ENCODE data around the gene PRPF19.

PRPF19 gene

DNA sequence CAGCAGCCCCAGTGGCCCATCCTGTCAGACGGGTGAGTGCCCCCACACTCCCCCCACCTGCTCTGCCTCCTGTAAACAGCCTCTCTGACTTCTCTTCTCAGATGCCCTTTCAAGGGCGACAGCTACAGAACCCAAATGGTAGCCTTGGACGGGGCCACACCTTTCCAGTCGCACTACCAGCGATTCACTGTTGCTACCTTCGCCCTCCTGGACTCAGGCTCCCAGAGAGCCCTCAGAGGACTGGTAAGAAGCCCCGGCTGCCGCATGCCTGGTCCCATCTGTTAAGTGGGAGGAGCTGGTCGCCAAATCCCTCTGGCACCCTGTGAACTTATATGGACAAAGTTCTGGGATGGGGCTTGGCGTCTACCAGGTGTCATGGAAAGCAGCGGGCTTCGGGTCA is 32.9 kb downstream of the PRPF19 start:
- DNase-seq (ENCODE audit: low read depth in 2 of 2), result no peak

- no peak for DNase-seq (ENCODE audit: low read depth in 2 of 2)
These were observed 33.3 kb downstream of the PRPF19 start for GRCh38 chr11:60872961-60873524.

DNA sequence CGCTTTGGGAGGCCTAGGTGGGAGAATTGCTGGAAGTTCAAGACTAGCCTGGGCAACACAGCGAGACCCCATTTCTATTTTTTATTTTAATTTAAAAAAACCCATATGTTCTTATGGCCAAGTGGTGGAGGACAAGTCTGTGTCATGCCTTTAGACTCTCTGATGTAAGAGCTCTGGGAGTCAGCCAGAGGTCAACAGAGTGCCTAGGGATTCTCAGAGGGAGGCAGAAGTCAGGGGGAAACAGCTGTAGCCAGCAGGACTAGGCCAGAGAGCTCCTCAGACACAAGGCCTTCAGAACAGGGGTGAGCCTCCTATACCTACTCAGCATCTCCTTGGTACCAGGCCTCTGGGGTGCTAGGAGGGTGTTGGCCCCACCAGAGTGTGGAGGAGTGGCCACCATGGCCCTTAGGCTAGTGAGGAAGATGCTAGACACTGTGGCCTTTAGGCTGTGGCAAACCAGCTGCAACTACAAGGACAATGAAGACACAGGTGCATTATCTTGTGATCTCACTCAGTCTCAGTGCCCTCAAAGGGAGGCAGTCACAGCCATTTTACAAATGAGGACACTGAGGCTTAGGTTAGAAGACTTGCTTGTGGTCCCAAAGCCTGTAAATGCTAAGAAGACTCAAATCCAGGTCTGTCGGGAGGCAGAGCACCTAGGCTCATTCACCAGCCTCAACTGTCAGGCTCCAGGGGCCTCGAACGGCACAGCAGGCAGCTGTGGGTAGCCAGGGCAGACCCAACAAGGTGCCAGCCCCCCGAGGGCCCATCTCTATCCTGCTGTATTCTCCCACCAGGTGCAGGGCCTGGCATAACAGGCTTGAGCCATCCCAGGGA is 34.0 kb downstream of the PRPF19 start:
- no peak for DNase-seq (ENCODE audit: low read depth in 2 of 2)

GRCh38 chr11:60871378-60872061 is 34.9 kb downstream of the PRPF19 start:
- no peak for DNase-seq (ENCODE audit: low read depth in 2 of 2)

- no peak for DNase-seq (ENCODE audit: low read depth in 2 of 2)
These were observed 35.5 kb downstream of the PRPF19 start for GRCh38 chr11:60870733-60871377.

- DNase-seq (ENCODE audit: low read depth in 2 of 2), result no peak
These were observed 36.1 kb downstream of the PRPF19 start for GRCh38 chr11:60870276-60870675.

DNA sequence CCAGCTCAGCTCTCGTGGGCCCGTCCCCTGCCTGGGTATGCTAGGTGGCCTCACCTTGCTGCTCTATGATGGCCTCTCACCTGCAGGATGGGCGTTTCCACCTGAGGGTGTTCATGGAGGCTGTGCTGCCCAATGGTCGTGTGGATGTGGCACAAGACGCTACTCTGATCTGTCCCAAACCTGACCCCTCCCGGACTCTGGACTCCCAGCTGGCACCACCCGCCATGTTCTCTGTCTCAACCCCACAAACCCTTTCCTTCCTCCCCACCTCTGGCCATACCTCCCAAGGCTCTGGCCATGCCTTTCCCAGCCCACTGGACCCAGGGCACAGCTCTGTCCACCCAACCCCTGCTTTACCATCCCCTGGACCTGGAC is 36.9 kb downstream of the PRPF19 start:
- no peak for DNase-seq (ENCODE audit: low read depth in 2 of 2)

- DNase-seq (ENCODE audit: low read depth in 2 of 2), result no peak
These were observed 37.5 kb downstream of the PRPF19 start for GRCh38 chr11:60868682-60869450.

- no peak for DNase-seq (ENCODE audit: low read depth in 2 of 2)
These were observed 38.3 kb downstream of the PRPF19 start for GRCh38 chr11:60867871-60868681.

GRCh38 chr11:60866911-60867870 is 39.2 kb downstream of the PRPF19 start, which contains the start of gene ZP1:
Gene ZP1, plus strand, starts transcription at chr11:60867542. Its CDS starts 20 bp downstream, at chr11:60867562.
- DNase-seq (ENCODE audit: low read depth in 2 of 2), result no peak

GRCh38 chr11:60864856-60865513 is 41.4 kb downstream of the PRPF19 start:
- DNase-seq (ENCODE audit: low read depth in 2 of 2), result no peak

DNA sequence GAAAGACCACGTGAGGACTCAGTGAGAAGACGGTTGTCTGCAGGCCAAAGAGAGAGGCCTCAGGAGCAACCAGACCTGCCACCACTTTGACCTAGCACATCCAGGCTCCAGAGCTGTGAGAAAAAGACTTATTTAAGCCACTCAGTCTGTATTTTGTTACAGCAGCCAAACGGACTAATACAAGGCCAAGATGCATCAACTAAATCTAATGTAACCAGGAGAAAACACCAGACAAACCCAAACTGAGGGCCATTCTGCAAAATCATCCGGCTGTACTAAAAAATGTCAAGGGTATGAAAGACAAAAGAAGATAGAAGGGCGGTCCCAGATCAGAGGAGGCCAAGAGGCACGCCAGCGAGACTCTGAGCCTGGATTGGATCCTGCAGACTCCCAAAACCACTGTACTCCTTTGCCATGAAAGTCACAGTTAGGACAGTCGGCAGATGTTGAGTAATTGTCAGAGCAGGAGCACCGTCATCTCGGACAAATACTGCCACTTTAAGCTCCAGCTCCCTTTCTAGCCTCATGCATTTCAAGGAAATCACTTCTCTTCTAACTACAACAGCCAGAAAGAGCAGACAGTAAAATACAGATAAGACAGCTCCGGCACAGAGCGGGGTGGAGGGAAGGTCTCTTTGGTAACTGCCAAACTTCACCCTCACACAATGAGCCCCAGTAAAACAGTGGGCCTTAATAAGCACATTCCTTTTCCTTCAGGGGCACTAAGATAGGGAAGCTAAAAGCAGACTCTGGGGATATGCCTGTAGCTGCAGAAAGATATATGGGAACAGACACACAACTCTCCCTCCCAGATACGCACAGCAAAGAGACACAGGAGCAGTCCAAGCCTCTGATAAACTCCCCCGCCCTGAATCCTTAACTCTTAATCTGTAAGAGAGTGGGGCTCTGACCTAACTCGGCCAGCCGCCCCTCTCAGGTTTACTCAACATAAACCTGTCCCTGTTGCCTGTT is 42.5 kb downstream of the PRPF19 start:
- DNase-seq (ENCODE audit: low read depth in 2 of 2), result no peak

DNA sequence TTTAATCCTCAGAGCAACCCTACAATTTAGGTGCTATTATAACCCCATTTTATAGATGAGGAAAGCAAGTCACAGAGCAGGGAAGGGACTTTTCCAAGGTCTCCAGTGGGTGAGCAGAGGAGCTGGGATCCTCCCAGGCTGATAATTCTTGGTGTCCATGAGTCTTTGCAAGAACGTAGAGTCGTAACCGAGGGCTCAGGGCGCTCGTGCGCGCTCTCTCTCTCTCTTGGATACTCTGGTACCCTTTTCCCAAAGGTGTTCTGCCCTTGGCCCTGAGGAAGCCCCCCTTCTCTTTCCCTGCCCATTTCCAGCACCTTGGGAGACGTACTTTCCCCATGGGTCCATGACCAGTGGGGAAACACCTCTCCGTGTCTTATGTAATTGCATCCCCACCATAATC is 44.2 kb downstream of the PRPF19 start:
- no peak for DNase-seq (ENCODE audit: low read depth in 2 of 2)

DNA sequence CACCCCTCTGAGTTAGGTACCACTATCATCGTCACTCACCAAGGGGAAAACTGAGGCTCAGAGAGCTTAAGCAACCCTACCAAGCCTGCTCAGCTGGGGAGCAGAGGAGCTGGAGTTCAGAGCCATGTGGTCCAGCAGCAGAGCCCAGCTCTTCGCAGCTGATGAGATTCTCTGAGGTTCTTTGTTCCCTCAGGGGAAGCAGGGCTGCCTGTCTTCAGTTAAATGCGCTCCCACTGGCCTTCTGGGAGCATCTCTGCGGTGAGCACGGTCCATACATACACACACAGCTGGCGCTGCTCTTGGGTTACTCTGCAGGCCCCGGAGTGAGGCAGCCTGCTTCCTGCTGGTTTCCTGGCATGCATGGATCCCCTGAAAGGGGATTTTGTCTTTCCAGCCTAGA is 45.4 kb downstream of the PRPF19 start:
- no peak for DNase-seq (ENCODE audit: low read depth in 2 of 2)

GRCh38 chr11:60859616-60860250 is 46.7 kb downstream of the PRPF19 start:
- no peak for DNase-seq (ENCODE audit: low read depth in 2 of 2)

DNA sequence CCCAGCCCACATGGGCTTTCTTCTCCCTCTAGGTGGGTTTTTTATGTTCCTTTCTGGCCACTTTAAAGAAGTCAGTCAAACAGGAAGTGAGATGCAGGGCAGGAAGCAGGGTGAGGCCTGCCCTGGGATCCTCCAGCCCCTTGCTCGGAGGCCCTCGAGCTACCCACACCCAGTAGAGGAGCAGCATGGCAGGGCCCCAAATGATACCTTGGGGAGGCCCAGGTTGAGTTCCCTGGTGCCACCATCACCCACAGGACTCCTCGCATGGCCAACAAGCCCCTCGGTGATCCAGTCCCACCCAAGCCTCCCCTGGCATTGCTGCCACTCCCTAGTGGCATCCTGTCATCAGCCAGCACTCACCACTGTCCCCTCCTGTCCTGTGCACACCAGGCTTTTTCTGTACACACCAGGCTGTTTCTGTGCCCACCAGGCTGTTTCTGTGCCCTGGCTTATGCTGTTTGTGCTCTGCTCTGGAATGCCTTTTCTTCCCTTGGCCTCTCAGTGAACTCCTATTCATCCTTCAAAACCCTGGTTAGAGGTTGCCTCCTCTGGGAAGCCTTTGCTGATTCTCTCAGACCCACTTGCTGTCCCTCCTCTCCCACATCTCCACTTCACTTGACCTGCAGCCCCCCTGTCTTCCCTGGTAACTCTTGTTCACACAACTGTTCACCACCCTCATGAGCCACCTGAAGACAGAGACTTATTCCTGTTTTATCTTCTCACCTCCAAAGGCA is 47.5 kb downstream of the PRPF19 start:
- no peak for DNase-seq (ENCODE audit: low read depth in 2 of 2)

GRCh38 chr11:60858236-60858635 is 48.1 kb downstream of the PRPF19 start:
- no peak for DNase-seq (ENCODE audit: low read depth in 2 of 2)

Data from stimulated activated CD8-positive, alpha-beta memory T cell treated with anti-CD3 and anti-CD28 coated beads, Interleukin-7, amount 100 ng/mL, for 1 hour (primary cell).